Progenitor cell of endocrine pancreas (in vitro differentiated cells): ENCODE results near the gene ASCC2. TPM values are rescaled to one million over a fixed set of nuclear protein-coding genes. Genes with fewer than 3 reads are reported as not detected.
"Not testable (repeated sequence)": the region's sequence is repeated elsewhere in the genome, so short reads cannot be mapped to it uniquely, and the experiment has no call there.

ENCODE experiments used
- DNase-seq: peaks from one replicate; pipeline ENCODE4 v3.0.0; 2021; ENCODE audit warnings: low spot score; ENCODE audit not compliant: unreplicated experiment
- H3K27ac Mint-ChIP-seq: 2 replicates; pipeline ENCODE4 v1.8.0; 2021; ENCODE audit warnings: mild to moderate bottlenecking, moderate library complexity, mixed read lengths
- H3K27me3 Mint-ChIP-seq: 2 replicates; pipeline ENCODE4 v1.8.0; 2021; ENCODE audit warnings: mixed read lengths
- H3K36me3 Mint-ChIP-seq: 2 replicates; pipeline ENCODE4 v1.8.0; 2022; ENCODE audit warnings: mixed read lengths; ENCODE audit not compliant: insufficient read depth
- H3K4me1 Mint-ChIP-seq: 2 replicates; pipeline ENCODE4 v1.8.0; 2021; ENCODE audit warnings: low read depth, mixed read lengths
- H3K4me3 Mint-ChIP-seq: 2 replicates; pipeline ENCODE4 v1.8.0; 2021; ENCODE audit warnings: low read depth, mild to moderate bottlenecking, moderate library complexity, mixed read lengths
- H3K9me3 Mint-ChIP-seq: 2 replicates; pipeline ENCODE4 v1.8.0; 2021; ENCODE audit warnings: low read depth, mixed read lengths
- total RNA-seq: library from RNA; stranded (reverse); gene quantifications from 2 replicates; pipeline ENCODE4 v1.2.1, GENCODE V29; 2021
- TF ChIP-seq, protein P1 (sequence below): fragments of 200-600 bp; sonication (generic); IDR thresholded peaks from one replicate; pipeline ENCODE4 v1.5.0; 2021; ENCODE audit warnings: antibody characterized with exemption, mild to moderate bottlenecking; ENCODE audit not compliant: unreplicated experiment

Gene ASCC2
- total RNA-seq, 1 donor from 2014 or later = 56.1 TPM

- Mint-ChIP-seq H3K36me3 (no peaks in the 10 kb centered on the region), H3K27me3 (no peaks in the 10 kb centered on the region), H3K27ac (no peak overlapping the region), H3K9me3 (no peaks in the 10 kb centered on the region), H3K4me3 (no peak overlapping the region), H3K4me1 (no peaks in the 10 kb centered on the region)
- no peak for DNase-seq
- TF ChIP-seq, protein P1, sequence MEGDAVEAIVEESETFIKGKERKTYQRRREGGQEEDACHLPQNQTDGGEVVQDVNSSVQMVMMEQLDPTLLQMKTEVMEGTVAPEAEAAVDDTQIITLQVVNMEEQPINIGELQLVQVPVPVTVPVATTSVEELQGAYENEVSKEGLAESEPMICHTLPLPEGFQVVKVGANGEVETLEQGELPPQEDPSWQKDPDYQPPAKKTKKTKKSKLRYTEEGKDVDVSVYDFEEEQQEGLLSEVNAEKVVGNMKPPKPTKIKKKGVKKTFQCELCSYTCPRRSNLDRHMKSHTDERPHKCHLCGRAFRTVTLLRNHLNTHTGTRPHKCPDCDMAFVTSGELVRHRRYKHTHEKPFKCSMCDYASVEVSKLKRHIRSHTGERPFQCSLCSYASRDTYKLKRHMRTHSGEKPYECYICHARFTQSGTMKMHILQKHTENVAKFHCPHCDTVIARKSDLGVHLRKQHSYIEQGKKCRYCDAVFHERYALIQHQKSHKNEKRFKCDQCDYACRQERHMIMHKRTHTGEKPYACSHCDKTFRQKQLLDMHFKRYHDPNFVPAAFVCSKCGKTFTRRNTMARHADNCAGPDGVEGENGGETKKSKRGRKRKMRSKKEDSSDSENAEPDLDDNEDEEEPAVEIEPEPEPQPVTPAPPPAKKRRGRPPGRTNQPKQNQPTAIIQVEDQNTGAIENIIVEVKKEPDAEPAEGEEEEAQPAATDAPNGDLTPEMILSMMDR = no peak
These were observed 79.9 kb downstream of the ASCC2 start for GRCh38 chr22:29758068-29758622.

DNA sequence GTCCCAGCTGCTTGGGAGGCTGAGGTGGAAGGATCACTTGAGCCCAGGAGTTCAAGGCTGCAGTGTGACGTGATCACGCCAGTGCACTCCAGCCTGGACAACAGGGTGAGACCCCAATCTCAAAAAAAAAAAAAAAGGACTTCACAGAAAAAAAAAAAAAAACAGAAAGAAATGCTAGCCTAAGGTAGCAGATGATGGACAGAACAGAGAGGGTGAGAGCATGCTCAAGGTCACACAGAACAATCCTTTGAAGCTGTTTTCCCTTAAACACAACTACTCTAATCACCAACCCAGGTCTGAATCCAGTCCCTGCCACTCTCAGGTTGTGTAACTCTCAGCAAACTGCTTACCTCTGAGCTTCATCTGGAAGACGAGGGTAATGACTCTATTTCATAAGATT, 81.0 kb downstream of the ASCC2 start:
- Mint-ChIP-seq H3K4me3 (no peak overlapping the region), H3K27ac (no peak overlapping the region), H3K4me1 (no peaks in the 10 kb centered on the region), H3K27me3 (no peaks in the 10 kb centered on the region), H3K9me3 (no peaks in the 10 kb centered on the region), H3K36me3 (no peaks in the 10 kb centered on the region)
- TF ChIP-seq, protein P1 = no peak
- no peak for DNase-seq

- Mint-ChIP-seq H3K4me3 (no peak overlapping the region), H3K4me1 (no peaks in the 10 kb centered on the region), H3K36me3 (no peaks in the 10 kb centered on the region), H3K27ac (no peak overlapping the region), H3K9me3 (no peaks in the 10 kb centered on the region), H3K27me3 (no peaks in the 10 kb centered on the region)
- no peak for DNase-seq
- TF ChIP-seq, protein P1 = no peak
These were observed 81.7 kb downstream of the ASCC2 start for GRCh38 chr22:29756341-29756740.

- H3K27me3 Mint-ChIP-seq = no peaks in the 10 kb centered on the region
- H3K4me1 Mint-ChIP-seq = no peaks in the 10 kb centered on the region
- no peaks in the 10 kb centered on the region for H3K9me3 Mint-ChIP-seq
- H3K4me3 Mint-ChIP-seq = no peak overlapping the region
- DNase-seq = no peak
- TF ChIP-seq, protein P1 = no peak
- H3K36me3 Mint-ChIP-seq = no peaks in the 10 kb centered on the region
- no peak overlapping the region for H3K27ac Mint-ChIP-seq
These were observed 82.2 kb downstream of the ASCC2 start for GRCh38 chr22:29755889-29756288.

- not testable (repeated sequence) for H3K27ac Mint-ChIP-seq, H3K36me3 Mint-ChIP-seq, DNase-seq, H3K27me3 Mint-ChIP-seq, H3K4me3 Mint-ChIP-seq, H3K4me1 Mint-ChIP-seq, H3K9me3 Mint-ChIP-seq
These were observed 83.2 kb downstream of the ASCC2 start for GRCh38 chr22:29754658-29755395.
